ENCODE results near the gene BRI3BP.

Gene BRI3BP

GRCh38 chr12:124953689-124954405 is 39.6 kb upstream of the BRI3BP start:
- Histone ChIP-seq H2BK120ac (ENCODE audit: low read depth, low read length) (no peak overlapping the region), H2AFZ (ENCODE audit: low read depth, low read length) (no peak overlapping the region), H2BK15ac (ENCODE audit: low read depth, poor library complexity, severe bottlenecking) (no peak overlapping the region), H3K4me3 (ENCODE audit: insufficient read depth in 1 of 2, low read depth in 1 of 2, low read length in 2 of 2) (no peak overlapping the region), H4K91ac (ENCODE audit: low read length) (no peak overlapping the region), H3K9me3 (ENCODE audit: control insufficient read depth, low read length) (no peaks in the 10 kb centered on the region), H2AK5ac (ENCODE audit: low read length, severe bottlenecking) (no peak overlapping the region), H3K4ac (ENCODE audit: low read depth in 1 of 2, low read length in 2 of 2) (no peak overlapping the region), H3K4me1 (ENCODE audit: control insufficient read depth, insufficient read depth, low read depth, low read length) (peaks cover 2% of the 10 kb centered on the region), H2BK12ac (ENCODE audit: low read length in 2 of 2) (no peak overlapping the region), H3K27me3 (ENCODE audit: control insufficient read depth in 1 of 2, insufficient read depth in 1 of 2, low read length in 2 of 2) (no peaks in the 10 kb centered on the region), H3K36me3 (ENCODE audit: control insufficient read depth in 1 of 2, insufficient read depth in 2 of 2, low read depth in 1 of 2, low read length in 2 of 2) (peaks cover 79 to 82% of the 10 kb centered on the region in 2 experiments), H3K27ac (ENCODE audit: low read length, poor library complexity, severe bottlenecking) (no peak overlapping the region), H3K14ac (ENCODE audit: low read length in 2 of 2) (no peak overlapping the region), H3K23ac (ENCODE audit: low read length in 2 of 2) (no peak overlapping the region), H3K9ac (ENCODE audit: low read length) (no peak overlapping the region), H2BK5ac (ENCODE audit: low read depth, low read length, poor library complexity, severe bottlenecking) (no peak overlapping the region), H3K4me2 (ENCODE audit: low read length, poor library complexity, severe bottlenecking) (no peak overlapping the region), H3K18ac (ENCODE audit: low read depth in 1 of 2, low read length in 2 of 2) (no peak overlapping the region), H3K79me1 (replicated peaks; ENCODE audit: low read length, poor library complexity, severe bottlenecking) (peaks cover 9% of the 10 kb centered on the region), H4K8ac (ENCODE audit: low read length) (no peak overlapping the region)
- 95% methylated on average over 32 of the region's 32 CpGs for WGBS
- no peak for DNase-seq

- 93% methylated on average over 4 of the region's 4 CpGs for WGBS
- no peak overlapping the region for H3K4me3 ChIP-seq (ENCODE audit: insufficient read depth in 1 of 2, low read depth in 1 of 2, low read length in 2 of 2)
- H3K9me3 ChIP-seq (ENCODE audit: control insufficient read depth, low read length) = no peaks in the 10 kb centered on the region
- no peak overlapping the region for H4K8ac ChIP-seq (ENCODE audit: low read length)
- H3K9ac ChIP-seq (ENCODE audit: low read length) = no peak overlapping the region
- no peak overlapping the region for H2BK5ac ChIP-seq (ENCODE audit: low read depth, low read length, poor library complexity, severe bottlenecking)
- H3K18ac ChIP-seq (ENCODE audit: low read depth in 1 of 2, low read length in 2 of 2) = no peak overlapping the region
- H3K27me3 ChIP-seq (ENCODE audit: control insufficient read depth in 1 of 2, insufficient read depth in 1 of 2, low read length in 2 of 2) = no peaks in the 10 kb centered on the region
- no peak for DNase-seq
- no peak overlapping the region for H2BK12ac ChIP-seq (ENCODE audit: low read length in 2 of 2)
- H3K4me1 ChIP-seq (ENCODE audit: control insufficient read depth, insufficient read depth, low read depth, low read length) = peaks cover under 1% of the 10 kb centered on the region
- no peak overlapping the region for H3K27ac ChIP-seq (ENCODE audit: low read length, poor library complexity, severe bottlenecking)
- peaks cover 75% of the 10 kb centered on the region in 2 experiments for H3K36me3 ChIP-seq (ENCODE audit: control insufficient read depth in 1 of 2, insufficient read depth in 2 of 2, low read depth in 1 of 2, low read length in 2 of 2)
- H3K23ac ChIP-seq (ENCODE audit: low read length in 2 of 2) = no peak overlapping the region
- H2BK15ac ChIP-seq (ENCODE audit: low read depth, poor library complexity, severe bottlenecking) = no peak overlapping the region
- H3K4me2 ChIP-seq (ENCODE audit: low read length, poor library complexity, severe bottlenecking) = no peak overlapping the region
- no peak overlapping the region for H2AFZ ChIP-seq (ENCODE audit: low read depth, low read length)
- no peak overlapping the region for H3K14ac ChIP-seq (ENCODE audit: low read length in 2 of 2)
- no peak overlapping the region for H4K91ac ChIP-seq (ENCODE audit: low read length)
- H3K79me1 ChIP-seq (replicated peaks; ENCODE audit: low read length, poor library complexity, severe bottlenecking) = peaks cover 6% of the 10 kb centered on the region
- no peak overlapping the region for H2BK120ac ChIP-seq (ENCODE audit: low read depth, low read length)
- H2AK5ac ChIP-seq (ENCODE audit: low read length, severe bottlenecking) = no peak overlapping the region
- no peak overlapping the region for H3K4ac ChIP-seq (ENCODE audit: low read depth in 1 of 2, low read length in 2 of 2)
These were observed 38.7 kb upstream of the BRI3BP start for GRCh38 chr12:124954771-124955170.

- H2AK5ac ChIP-seq (ENCODE audit: low read length, severe bottlenecking) = no peak overlapping the region
- no peak overlapping the region for H2BK12ac ChIP-seq (ENCODE audit: low read length in 2 of 2)
- no peak overlapping the region for H4K91ac ChIP-seq (ENCODE audit: low read length)
- 98% methylated on average over 16 of the region's 16 CpGs for WGBS
- peaks cover 69 to 75% of the 10 kb centered on the region in 2 experiments for H3K36me3 ChIP-seq (ENCODE audit: control insufficient read depth in 1 of 2, insufficient read depth in 2 of 2, low read depth in 1 of 2, low read length in 2 of 2)
- no peaks in the 10 kb centered on the region for H3K9me3 ChIP-seq (ENCODE audit: control insufficient read depth, low read length)
- H3K4me3 ChIP-seq (ENCODE audit: insufficient read depth in 1 of 2, low read depth in 1 of 2, low read length in 2 of 2) = no peak overlapping the region
- H3K14ac ChIP-seq (ENCODE audit: low read length in 2 of 2) = no peak overlapping the region
- no peaks in the 10 kb centered on the region for H3K4me1 ChIP-seq (ENCODE audit: control insufficient read depth, insufficient read depth, low read depth, low read length)
- H3K9ac ChIP-seq (ENCODE audit: low read length) = no peak overlapping the region
- DNase-seq = no peak
- H3K79me1 ChIP-seq (replicated peaks; ENCODE audit: low read length, poor library complexity, severe bottlenecking) = peaks cover 1% of the 10 kb centered on the region
- H3K18ac ChIP-seq (ENCODE audit: low read depth in 1 of 2, low read length in 2 of 2) = no peak overlapping the region
- H2AFZ ChIP-seq (ENCODE audit: low read depth, low read length) = no peak overlapping the region
- H3K4ac ChIP-seq (ENCODE audit: low read depth in 1 of 2, low read length in 2 of 2) = no peak overlapping the region
- H2BK120ac ChIP-seq (ENCODE audit: low read depth, low read length) = no peak overlapping the region
- no peak overlapping the region for H3K27ac ChIP-seq (ENCODE audit: low read length, poor library complexity, severe bottlenecking)
- H3K27me3 ChIP-seq (ENCODE audit: control insufficient read depth in 1 of 2, insufficient read depth in 1 of 2, low read length in 2 of 2) = no peaks in the 10 kb centered on the region
- H4K8ac ChIP-seq (ENCODE audit: low read length) = no peak overlapping the region
- H2BK5ac ChIP-seq (ENCODE audit: low read depth, low read length, poor library complexity, severe bottlenecking) = no peak overlapping the region
- H3K4me2 ChIP-seq (ENCODE audit: low read length, poor library complexity, severe bottlenecking) = no peak overlapping the region
- H2BK15ac ChIP-seq (ENCODE audit: low read depth, poor library complexity, severe bottlenecking) = no peak overlapping the region
- H3K23ac ChIP-seq (ENCODE audit: low read length in 2 of 2) = no peak overlapping the region
These were observed 36.9 kb upstream of the BRI3BP start for GRCh38 chr12:124956571-124956970.

- no peaks in the 10 kb centered on the region for H3K4me1 ChIP-seq (ENCODE audit: control insufficient read depth, insufficient read depth, low read depth, low read length)
- no peaks in the 10 kb centered on the region for H3K27me3 ChIP-seq (ENCODE audit: control insufficient read depth in 1 of 2, insufficient read depth in 1 of 2, low read length in 2 of 2)
- no peak overlapping the region for H4K91ac ChIP-seq (ENCODE audit: low read length)
- no peaks in the 10 kb centered on the region for H3K9me3 ChIP-seq (ENCODE audit: control insufficient read depth, low read length)
- no peak overlapping the region for H3K18ac ChIP-seq (ENCODE audit: low read depth in 1 of 2, low read length in 2 of 2)
- H2BK5ac ChIP-seq (ENCODE audit: low read depth, low read length, poor library complexity, severe bottlenecking) = no peak overlapping the region
- no peak overlapping the region for H3K14ac ChIP-seq (ENCODE audit: low read length in 2 of 2)
- H3K4me2 ChIP-seq (ENCODE audit: low read length, poor library complexity, severe bottlenecking) = no peak overlapping the region
- H3K79me1 ChIP-seq (replicated peaks; ENCODE audit: low read length, poor library complexity, severe bottlenecking) = peaks cover 1% of the 10 kb centered on the region
- no peak for DNase-seq
- no peak overlapping the region for H2BK15ac ChIP-seq (ENCODE audit: low read depth, poor library complexity, severe bottlenecking)
- no peak overlapping the region for H3K9ac ChIP-seq (ENCODE audit: low read length)
- WGBS = 92% methylated on average over 28 of the region's 29 CpGs
- H2BK120ac ChIP-seq (ENCODE audit: low read depth, low read length) = no peak overlapping the region
- H2AK5ac ChIP-seq (ENCODE audit: low read length, severe bottlenecking) = no peak overlapping the region
- no peak overlapping the region for H2BK12ac ChIP-seq (ENCODE audit: low read length in 2 of 2)
- H2AFZ ChIP-seq (ENCODE audit: low read depth, low read length) = no peak overlapping the region
- no peak overlapping the region for H3K4ac ChIP-seq (ENCODE audit: low read depth in 1 of 2, low read length in 2 of 2)
- no peak overlapping the region for H3K27ac ChIP-seq (ENCODE audit: low read length, poor library complexity, severe bottlenecking)
- H3K36me3 ChIP-seq (ENCODE audit: control insufficient read depth in 1 of 2, insufficient read depth in 2 of 2, low read depth in 1 of 2, low read length in 2 of 2) = peaks cover 68 to 79% of the 10 kb centered on the region in 2 experiments
- H3K23ac ChIP-seq (ENCODE audit: low read length in 2 of 2) = no peak overlapping the region
- no peak overlapping the region for H3K4me3 ChIP-seq (ENCODE audit: insufficient read depth in 1 of 2, low read depth in 1 of 2, low read length in 2 of 2)
- H4K8ac ChIP-seq (ENCODE audit: low read length) = no peak overlapping the region
These were observed 32.4 kb upstream of the BRI3BP start for GRCh38 chr12:124961055-124961454.
